Kidney (tissue), 14 donors: ENCODE data around the gene CCT8. TPM values are rescaled to one million over a fixed set of nuclear protein-coding genes. Genes with fewer than 3 reads are reported as not detected.

ENCODE experiments used
- DNase-seq, 5 donors: peaks; one replicate each; pipeline ENCODE4 v3.0.0-alpha.2; 2013 to 2020
- FAIRE-seq: peaks from 2 replicates; lab custom pipeline; 2012; peaks lifted over from hg19 to GRCh38; lab: Jason Lieb, UNC
- H3K27ac ChIP-seq, 2 donors: one replicate each; pipeline ENCODE4 v1.7.0; 2013; ENCODE audit warnings: low read depth in 2 of 2, low read length in 2 of 2, inconsistent platforms in 1 of 2
- H3K27me3 ChIP-seq: one replicate; pipeline ENCODE4 v1.7.1; 2013; ENCODE audit warnings: low read length, inconsistent platforms; ENCODE audit not compliant: control insufficient read depth, insufficient read depth
- H3K36me3 ChIP-seq, 3 donors: one replicate each; pipeline versions ENCODE4 v1.7.0 to v1.7.1; 2013; ENCODE audit warnings: low read length in 3 of 3, control low read depth in 1 of 3, inconsistent platforms in 1 of 3; ENCODE audit not compliant: insufficient read depth in 3 of 3, control insufficient read depth in 2 of 3
- H3K4me1 ChIP-seq, 3 donors: one replicate each; pipeline versions ENCODE4 v1.7.0 to v1.7.1; 2013; ENCODE audit warnings: low read length in 3 of 3, inconsistent platforms in 1 of 3, low read depth in 1 of 3; ENCODE audit not compliant: control insufficient read depth in 2 of 3, insufficient read depth in 2 of 3
- H3K4me3 ChIP-seq, 3 donors: one replicate each; pipeline versions ENCODE4 v1.7.0 to v1.8.1; 2013; ENCODE audit warnings: low read length in 3 of 3, control low read depth in 1 of 3, inconsistent platforms in 1 of 3
- H3K9ac ChIP-seq, 3 donors: one replicate each; pipeline versions ENCODE4 v1.7.0 to v1.7.1; 2013; ENCODE audit warnings: low read length in 3 of 3, control low read depth in 1 of 3, inconsistent platforms in 1 of 3
- H3K9me3 ChIP-seq, 3 donors: one replicate each; pipeline versions ENCODE4 v1.7.0 to v1.7.1; 2013; ENCODE audit warnings: low read length in 3 of 3, control low read depth in 1 of 3, inconsistent platforms in 1 of 3; ENCODE audit not compliant: control insufficient read depth in 2 of 3, insufficient read depth in 1 of 3
- intact Hi-C: fragments of 100-400 bp; cut with DNase I; formaldehyde crosslinking; loops from one replicate; pipeline ENCODE4 v1.11.1; 2022
- polyA plus RNA-seq: library from polyadenylated mRNA; stranded (reverse); fragments of 350-450 nt; fragmentation: Illumina TruSeq; extraction: RNeasy Lipid Tissue Mini Kit (QIAGEN cat#74804); gene quantifications from one replicate; pipeline ENCODE4 v1.2.3, GENCODE V29; 2014; ENCODE audit warnings: low read depth, low replicate concordance; ENCODE audit not compliant: insufficient read depth
- total RNA-seq: library from RNA; stranded (reverse); fragmentation: NEBNext Ultra II Directional; extraction: Animal tissue kit (Norgen Biotek cat#: 25700); gene quantifications from one replicate; pipeline ENCODE4 v1.2.1, GENCODE V29; 2021
- TF ChIP-seq, protein P1 (sequence below): IDR thresholded peaks from 3 replicates; pipeline ENCODE4 v1.5.1; 2012; ENCODE audit warnings: mild to moderate bottlenecking, moderate library complexity, borderline replicate concordance; ENCODE audit not compliant: insufficient read depth; ENCODE audit errors: extremely low read depth
- donor health status: control.
- donor health status: control.
- donor health status: control.
- donor health status: control.
- donor health status: control.
- donor health status: DM: yes; HTN: yes; CAD: no.
- donor health status: Normal renal cell carcinoma (clear cell type).

The CCT8 gene
- total and polyA plus RNA-seq, 2 donors from 2014 or later, result 101 to 119 TPM

DNA sequence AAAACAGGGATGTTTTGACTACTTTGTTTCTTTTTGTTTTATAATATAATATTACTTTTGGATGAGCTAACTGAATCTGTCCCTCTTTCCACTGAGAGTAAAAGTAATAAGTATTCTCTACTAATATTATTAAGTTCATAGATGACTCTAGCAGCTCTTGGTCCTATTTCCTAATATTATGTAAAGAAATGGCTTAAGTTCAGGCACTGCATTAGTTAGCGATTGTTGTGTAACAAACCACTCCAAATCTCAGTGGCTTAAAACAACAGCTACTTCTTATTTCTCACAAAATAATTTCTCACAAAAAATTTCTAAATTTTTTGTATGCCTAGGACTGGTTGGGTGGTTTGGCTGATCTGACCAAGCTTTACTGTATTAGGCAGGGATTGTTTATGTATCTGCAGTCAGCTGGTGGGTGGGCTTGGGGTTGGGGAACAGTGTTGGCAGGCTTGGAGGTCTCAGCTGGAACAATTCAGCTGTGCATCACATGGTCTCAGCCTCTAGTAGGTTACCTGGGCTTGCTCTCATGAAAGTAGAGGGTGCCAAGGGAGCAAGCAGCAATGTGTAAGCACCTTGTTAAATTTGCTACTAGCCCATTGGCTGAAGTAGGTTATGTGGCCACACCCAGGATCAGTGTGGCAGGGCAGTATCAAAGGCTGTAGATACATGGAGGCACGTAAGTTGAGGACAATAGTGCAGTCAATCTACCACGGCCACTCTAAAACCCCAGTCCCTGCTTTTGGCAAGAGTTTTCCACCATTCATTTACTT, 8.8 kb upstream of the CCT8 start:
- DNase-seq (no peak), FAIRE-seq (no peak)
- no peak overlapping the region for H3K4me3 ChIP-seq
- H3K27ac ChIP-seq, result no peak overlapping the region
- H3K9me3 ChIP-seq, result no peaks in the 10 kb centered on the region
- no peaks in the 10 kb centered on the region for H3K27me3 ChIP-seq
- TF ChIP-seq, protein P1, sequence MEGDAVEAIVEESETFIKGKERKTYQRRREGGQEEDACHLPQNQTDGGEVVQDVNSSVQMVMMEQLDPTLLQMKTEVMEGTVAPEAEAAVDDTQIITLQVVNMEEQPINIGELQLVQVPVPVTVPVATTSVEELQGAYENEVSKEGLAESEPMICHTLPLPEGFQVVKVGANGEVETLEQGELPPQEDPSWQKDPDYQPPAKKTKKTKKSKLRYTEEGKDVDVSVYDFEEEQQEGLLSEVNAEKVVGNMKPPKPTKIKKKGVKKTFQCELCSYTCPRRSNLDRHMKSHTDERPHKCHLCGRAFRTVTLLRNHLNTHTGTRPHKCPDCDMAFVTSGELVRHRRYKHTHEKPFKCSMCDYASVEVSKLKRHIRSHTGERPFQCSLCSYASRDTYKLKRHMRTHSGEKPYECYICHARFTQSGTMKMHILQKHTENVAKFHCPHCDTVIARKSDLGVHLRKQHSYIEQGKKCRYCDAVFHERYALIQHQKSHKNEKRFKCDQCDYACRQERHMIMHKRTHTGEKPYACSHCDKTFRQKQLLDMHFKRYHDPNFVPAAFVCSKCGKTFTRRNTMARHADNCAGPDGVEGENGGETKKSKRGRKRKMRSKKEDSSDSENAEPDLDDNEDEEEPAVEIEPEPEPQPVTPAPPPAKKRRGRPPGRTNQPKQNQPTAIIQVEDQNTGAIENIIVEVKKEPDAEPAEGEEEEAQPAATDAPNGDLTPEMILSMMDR, result no peak
- H3K4me1 ChIP-seq, result peaks cover 0 to 8% (median 7%) of the 10 kb centered on the region in 3 donors
- H3K36me3 ChIP-seq, result no peaks in the 10 kb centered on the region
- H3K9ac ChIP-seq, result no peak overlapping the region
- intact Hi-C loops, result no loop called here

- Histone ChIP-seq H3K4me3 (no peak overlapping the region), H3K27ac (peak overlapping the region; percentile 13), H3K4me1 (peaks cover 0 to 8% (median 7%) of the 10 kb centered on the region in 3 donors), H3K27me3 (no peaks in the 10 kb centered on the region), H3K36me3 (no peaks in the 10 kb centered on the region), H3K9ac (peak overlapping the region in 2 of 3 donors; percentile 8 to 43), H3K9me3 (no peaks in the 10 kb centered on the region)
- FAIRE-seq (no peak), DNase-seq (peak in 1 of 5 donors; percentile 21)
- intact Hi-C loops, result no loop called here
- TF ChIP-seq, protein P1, result no peak
These were observed 7.0 kb upstream of the CCT8 start for GRCh38 chr21:29080454-29080941.

GRCh38 chr21:29078869-29079767, 5.7 kb upstream of the CCT8 start:
- Histone ChIP-seq H3K4me1 (peaks cover 0 to 8% (median 7%) of the 10 kb centered on the region in 3 donors), H3K4me3 (no peak overlapping the region), H3K9ac (no peak overlapping the region), H3K27ac (no peak overlapping the region), H3K9me3 (no peaks in the 10 kb centered on the region), H3K27me3 (no peaks in the 10 kb centered on the region), H3K36me3 (no peaks in the 10 kb centered on the region)
- FAIRE-seq, result no peak
- intact Hi-C loops, result no loop called here
- TF ChIP-seq, protein P1, result no peak
- DNase-seq, result no peak
